Measurements from ENCODE around the gene WIZ.

The WIZ gene

DNA sequence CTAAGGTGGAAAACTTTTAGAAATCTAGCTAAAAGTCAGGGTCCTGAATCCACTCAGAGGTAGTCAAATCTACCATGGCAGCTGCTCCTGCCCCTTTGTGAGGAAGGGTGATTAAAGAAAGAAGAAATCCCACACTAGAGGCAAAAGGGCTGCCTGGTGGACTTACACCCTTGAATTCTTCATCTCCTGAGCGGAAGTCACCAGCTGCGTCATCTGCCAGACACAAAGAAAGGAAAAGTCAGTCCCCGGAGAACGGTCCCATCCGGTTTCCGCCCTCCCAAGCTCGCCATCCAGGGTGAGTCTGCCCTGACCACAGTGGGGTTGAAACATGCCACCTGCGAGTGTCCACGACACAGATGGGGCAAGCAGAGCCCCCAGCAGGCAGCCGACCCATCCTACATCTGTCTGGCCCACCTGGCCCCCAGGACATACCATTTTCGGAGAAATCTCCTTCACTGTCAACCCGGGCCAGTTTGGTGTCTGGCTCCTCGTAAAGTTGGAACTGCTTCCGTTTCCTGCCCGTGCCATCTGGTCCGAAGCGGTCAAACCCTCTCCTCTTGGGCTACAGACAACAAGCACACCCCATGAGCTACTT is 77.9 kb downstream of the WIZ start:
- DNase-seq, result no peak

DNA sequence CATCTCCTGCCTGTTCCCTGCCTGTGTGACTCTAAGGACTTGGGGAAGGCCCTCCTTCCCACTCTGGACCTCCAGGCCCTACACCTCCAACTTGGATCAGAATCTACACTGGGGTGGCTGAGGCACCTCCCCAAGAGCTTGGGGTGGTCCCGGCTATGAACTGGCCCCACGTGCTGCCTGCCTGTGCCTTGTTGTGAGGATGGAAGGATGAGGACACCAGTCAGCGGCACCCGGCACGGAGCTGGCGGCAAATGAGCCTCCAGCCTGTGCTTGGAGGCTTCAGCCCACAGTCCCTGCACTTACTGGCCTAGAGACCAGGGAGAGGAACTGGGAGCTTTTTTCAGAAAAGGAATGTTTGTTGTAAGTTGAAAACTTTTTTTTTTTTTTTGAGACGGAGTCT is 78.6 kb downstream of the WIZ start:
- DNase-seq, result no peak

All from stimulated activated CD4-positive, alpha-beta T cell treated with anti-CD3 and anti-CD28 coated beads, Interleukin-1b, Interleukin-23, amount 100 ng/mL, for 48 hours (primary cell).